Cerebellar cortex (tissue), 1 donor: ENCODE results near the gene RPL22.

ENCODE experiments used
- DNase-seq: peaks from one replicate; pipeline ENCODE4 v3.0.0-alpha.2; 2015; ENCODE audit warnings: low spot score

RPL22 gene

DNA sequence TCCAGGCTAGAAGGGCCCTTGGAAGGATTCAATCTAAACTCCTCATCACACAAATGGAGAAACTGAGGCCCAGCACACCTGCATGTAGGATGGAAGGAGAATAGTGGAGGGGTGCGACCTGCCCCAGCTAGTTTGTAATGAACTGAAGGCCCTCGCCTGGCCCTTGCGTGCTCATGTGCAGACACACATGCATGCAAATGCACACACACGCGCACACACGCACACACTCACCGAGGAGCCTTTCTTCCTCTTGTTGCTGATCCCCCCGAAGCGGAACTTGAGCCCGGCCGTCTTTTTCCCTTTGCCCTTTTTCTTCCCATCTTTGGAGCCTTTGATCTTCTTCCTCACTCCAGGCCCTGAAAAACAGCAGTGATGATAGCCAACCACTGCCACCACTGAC lies 47.2 kb downstream of the RPL22 start:
- no peak for DNase-seq

DNA sequence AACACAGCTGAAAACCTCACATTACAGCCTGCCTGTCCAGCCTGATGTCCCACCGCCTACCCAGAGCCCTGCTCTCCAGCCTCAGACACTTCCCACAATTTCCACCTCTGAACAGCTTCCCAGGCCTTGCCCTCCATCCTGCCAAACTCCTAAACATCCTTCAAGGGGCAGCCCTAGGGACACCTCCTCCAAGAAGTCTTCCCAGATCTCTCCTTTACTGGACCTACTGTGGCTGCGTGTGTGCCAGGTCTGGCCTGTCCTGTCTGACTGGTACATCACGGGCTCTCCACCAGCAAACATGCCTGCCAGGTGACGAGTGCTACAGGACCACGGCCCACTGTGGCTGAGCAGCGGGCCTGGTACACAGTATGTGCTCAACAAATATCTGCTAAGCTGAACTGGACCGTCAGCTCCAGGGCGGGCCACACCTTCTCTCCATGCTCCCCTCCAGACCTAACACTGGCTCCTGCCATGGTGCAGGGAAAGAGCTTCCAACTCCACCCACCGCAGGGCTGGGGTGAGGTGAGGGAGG lies 48.0 kb downstream of the RPL22 start:
- no peak for DNase-seq

DNA sequence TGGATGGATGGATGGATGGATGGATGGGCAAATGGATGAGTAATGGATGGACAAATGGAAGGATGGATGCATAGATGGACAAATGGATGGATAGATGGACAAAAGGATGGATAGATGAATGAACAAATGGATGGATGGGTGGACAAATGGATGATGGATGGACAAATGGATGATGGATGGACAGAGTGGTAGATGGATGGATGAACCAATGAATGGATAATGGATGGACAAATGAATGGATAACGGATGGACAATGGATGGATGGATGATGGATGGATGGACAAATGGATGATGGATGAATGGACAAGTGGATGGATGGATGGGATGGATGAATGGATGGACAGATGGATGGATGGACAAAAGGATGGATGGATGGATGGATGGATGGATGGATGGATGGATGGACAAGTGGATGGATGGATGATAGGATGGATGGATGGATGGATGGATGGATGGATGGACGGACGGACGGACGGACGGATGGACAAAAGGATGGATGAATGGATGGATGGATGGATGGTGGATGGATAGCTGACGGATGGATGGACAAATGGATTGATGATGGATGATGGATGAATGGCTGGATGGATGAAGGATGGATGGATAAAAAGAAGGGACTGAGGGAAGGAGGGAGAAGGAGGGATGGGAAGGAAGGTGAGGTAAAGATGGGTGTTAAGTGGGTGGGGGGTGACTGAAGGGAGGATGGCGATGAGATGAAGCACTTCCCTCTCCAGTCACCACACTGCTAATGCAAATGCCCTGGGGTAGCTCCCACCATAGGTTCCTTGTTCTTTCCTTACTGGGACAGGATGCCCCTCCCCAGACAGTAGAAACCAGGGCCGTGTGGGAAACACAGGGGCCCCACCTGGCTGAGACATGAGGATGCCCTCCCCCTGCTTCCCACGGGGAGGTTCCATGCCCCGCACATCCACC lies 49.1 kb downstream of the RPL22 start:
- no peak for DNase-seq

DNA sequence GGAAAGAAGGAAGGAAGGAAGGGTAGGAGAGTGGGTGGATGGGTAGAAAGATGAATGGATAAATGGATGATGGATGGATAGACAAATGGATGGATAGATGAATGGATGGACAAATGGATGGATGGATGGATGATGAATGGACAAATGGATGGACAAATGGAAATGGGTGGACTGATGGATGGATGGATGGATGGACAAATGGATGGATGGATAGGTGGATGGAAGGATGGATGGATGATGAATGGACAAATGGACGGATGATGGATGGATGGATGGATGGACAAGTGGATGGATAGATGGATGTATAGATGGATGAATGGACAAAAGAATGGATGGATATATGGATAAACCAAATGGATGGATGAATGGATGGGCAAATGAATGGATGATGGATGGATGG lies 49.8 kb downstream of the RPL22 start:
- no peak for DNase-seq

DNA sequence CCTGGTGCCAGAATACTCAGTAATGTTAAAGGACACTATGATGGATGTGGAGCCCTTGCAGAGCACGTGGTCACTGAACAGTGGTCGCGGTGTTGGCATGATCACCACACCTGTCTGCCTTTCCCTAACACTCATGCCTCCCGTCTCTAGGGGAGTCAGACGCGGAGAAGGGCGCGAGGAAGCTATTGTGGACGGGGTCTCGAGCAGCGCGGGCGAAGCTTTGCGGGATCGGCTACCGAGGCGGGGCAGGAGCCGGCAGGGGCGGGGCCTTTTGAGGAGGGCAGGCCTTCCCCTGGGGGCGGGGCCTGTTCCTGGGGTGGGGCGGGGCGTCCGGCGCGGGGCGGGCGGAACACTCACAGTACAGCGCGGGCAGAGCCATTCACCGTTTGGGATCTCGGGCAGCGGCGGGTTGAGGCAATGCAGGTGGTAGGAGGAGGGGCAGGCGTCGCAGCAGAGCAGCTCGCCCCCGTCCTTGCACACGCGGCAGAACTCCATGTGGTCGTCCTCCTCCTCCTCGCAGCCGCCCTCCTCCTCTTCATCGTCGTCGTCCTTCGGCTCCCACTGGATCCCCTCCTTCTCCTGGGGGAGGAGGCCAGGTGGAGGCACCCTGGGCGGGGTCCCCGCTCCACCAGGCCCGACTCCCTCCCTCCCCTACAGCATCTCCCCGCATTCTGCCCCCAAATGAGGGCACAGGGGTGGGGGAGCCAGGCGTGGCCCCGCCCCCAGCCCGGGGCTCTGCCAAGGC lies 50.7 kb downstream of the RPL22 start:
- no peak for DNase-seq

GRCh38 chr1:6145864-6146410 lies 53.5 kb downstream of the RPL22 start:
- no peak for DNase-seq

- DNase-seq: no peak
These were observed 54.0 kb downstream of the RPL22 start for GRCh38 chr1:6145396-6145750.

GRCh38 chr1:6144647-6145395 lies 54.6 kb downstream of the RPL22 start:
- no peak for DNase-seq

DNA sequence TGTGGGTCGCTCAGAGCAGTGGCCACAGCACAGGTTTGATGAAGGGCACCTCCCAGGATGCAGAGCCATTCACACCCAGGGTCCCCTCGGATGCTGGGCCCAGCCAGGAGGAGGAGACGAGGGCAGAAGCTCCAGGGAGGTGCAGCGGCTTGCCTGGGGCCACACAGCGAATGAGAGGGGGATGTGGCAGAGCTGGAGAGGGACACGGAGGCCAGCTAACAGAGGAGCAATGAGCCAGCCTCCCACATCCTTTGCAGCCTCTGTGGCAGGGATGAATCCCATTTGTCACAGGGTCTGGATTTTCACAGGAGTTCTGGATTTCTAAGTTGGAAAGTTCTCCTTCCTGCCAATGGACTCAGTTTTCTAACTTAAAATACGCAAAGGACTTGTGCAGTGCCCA lies 55.2 kb downstream of the RPL22 start:
- DNase-seq: no peak

DNA sequence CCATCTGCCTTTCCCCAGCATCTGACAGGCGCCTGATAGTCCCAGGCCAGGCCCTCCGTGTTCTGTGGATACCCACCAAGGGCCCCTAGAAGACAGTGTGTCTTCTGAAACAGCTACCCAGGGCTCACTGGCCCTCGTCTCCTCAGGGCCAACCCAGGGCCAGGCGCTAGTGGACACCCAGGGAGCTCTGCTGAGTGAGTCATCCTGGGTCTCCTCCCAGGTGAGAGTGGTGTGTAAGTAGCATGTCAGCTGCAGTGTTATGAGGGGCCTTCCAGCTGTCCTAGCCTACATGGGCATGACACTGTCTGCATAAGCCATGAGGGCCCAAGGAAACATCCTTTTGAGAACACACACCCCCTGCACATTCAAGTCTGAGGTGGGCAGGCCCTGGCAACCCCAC lies 56.0 kb downstream of the RPL22 start:
- no peak for DNase-seq

GRCh38 chr1:6142734-6143133 lies 56.7 kb downstream of the RPL22 start:
- DNase-seq: no peak

- no peak for DNase-seq
These were observed 57.3 kb downstream of the RPL22 start for GRCh38 chr1:6142036-6142621.

DNA sequence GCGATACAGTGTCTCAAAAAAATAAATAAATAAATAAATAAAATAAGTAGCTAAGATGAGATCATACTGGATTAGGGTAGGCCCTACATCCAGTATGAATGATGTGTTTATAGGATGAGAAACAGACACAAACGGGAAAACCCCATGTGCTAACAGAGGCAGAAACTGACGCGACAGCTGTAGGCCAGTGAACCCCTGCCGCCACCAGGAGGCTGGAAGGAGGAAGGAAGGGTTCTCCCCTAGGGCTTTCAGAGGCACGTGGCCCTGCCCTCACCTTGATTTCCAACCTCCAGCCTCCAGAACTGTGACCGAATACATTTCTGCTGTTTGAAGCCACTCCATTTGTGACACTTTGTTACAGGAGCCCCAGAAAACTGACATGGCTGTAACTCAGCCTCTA lies 57.8 kb downstream of the RPL22 start:
- DNase-seq: peak; percentile 12

DNA sequence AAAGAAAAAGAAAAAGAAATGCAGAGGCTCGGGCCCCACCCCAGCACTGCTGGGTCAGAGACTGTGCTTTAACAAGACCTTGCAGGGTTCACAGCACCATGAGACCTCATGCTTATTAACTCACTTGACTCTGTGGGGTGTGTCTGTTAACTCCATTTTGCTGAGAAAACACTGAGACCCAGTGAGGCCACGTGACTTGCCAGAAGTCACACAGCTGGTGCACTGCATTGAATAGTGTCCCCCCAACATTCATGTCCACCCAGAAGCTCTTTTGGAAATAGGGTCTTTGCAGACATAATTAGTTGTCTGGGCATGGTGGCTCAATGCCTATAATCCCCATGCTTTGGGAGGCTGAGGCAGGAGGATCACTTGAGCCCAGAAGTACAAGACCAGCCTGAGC lies 59.0 kb downstream of the RPL22 start:
- no peak for DNase-seq

DNA sequence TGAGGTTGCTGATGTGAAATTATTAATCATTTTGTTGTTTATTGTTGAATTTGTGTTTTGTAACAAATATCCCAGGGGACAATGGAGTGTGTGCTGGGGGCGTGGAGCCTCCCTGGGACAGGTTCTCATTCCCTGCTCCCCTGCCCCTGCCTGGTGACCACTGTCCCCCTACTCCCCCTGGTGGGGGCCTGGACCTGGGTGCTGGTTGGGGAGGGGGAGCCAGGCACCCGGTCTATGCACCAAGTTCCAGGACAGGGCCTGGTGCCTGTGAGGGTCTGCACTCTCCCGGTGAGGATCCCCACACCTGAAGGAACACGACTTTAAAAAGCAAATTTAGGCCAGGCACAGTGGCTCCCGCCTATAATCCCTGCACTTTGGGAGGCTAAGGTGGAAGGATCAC lies 61.6 kb downstream of the RPL22 start:
- no peak for DNase-seq

- DNase-seq: no peak
These were observed 62.7 kb downstream of the RPL22 start for GRCh38 chr1:6136516-6137220.
